Right atrium auricular region (tissue), 2 donors: Measurements from ENCODE around the gene DNAH10. TPM values are rescaled to one million over a fixed set of nuclear protein-coding genes. Genes with fewer than 3 reads are reported as not detected.

Source experiments
- DNase-seq: peaks from one replicate; pipeline ENCODE4 v3.0.0-alpha.2; 2019; ENCODE audit warnings: low spot score
- H3K27ac ChIP-seq, 2 donors: fragments of 200-600 bp; sonication (generic); 1 replicate in 1 of 2; 2 replicates in 1 of 2; pipeline ENCODE4 v1.5.1; 2016 to 2019
- H3K27me3 ChIP-seq, 2 donors: fragments of 200-600 bp; sonication (generic); one replicate each; pipeline versions ENCODE4 v1.5.1 to v1.6.0; 2017 to 2019
- H3K36me3 ChIP-seq: fragments of 200-600 bp; sonication (generic); one replicate; pipeline ENCODE4 v1.5.1; 2016
- H3K4me1 ChIP-seq, 2 donors: fragments of 200-600 bp; sonication (generic); one replicate each; pipeline versions ENCODE4 v1.5.1 to v1.6.0; 2017 to 2019
- H3K4me3 ChIP-seq, 2 donors: fragments of 200-600 bp; sonication (generic); 1 replicate in 1 of 2; 2 replicates in 1 of 2; pipeline ENCODE4 v1.5.1; 2017 to 2019; ENCODE audit warnings: mild to moderate bottlenecking in 1 of 2, moderate library complexity in 1 of 2
- H3K9me3 ChIP-seq, 2 donors: fragments of 200-600 bp; sonication (generic); one replicate each; pipeline ENCODE4 v1.5.1; 2019
- CTCF ChIP-seq, 2 donors: fragments of 200-600 bp; sonication (generic); IDR thresholded peaks; one replicate each; pipeline ENCODE4 v1.5.1; 2019; ENCODE audit warnings: antibody characterized with exemption in 2 of 2
- total RNA-seq, 2 donors: library from RNA; depleted of rRNA; stranded (reverse); fragments of >200 nt; gene quantifications; one replicate each; pipeline ENCODE4 v1.1.0, GENCODE V29; 2016

DNAH10 gene, protein sequence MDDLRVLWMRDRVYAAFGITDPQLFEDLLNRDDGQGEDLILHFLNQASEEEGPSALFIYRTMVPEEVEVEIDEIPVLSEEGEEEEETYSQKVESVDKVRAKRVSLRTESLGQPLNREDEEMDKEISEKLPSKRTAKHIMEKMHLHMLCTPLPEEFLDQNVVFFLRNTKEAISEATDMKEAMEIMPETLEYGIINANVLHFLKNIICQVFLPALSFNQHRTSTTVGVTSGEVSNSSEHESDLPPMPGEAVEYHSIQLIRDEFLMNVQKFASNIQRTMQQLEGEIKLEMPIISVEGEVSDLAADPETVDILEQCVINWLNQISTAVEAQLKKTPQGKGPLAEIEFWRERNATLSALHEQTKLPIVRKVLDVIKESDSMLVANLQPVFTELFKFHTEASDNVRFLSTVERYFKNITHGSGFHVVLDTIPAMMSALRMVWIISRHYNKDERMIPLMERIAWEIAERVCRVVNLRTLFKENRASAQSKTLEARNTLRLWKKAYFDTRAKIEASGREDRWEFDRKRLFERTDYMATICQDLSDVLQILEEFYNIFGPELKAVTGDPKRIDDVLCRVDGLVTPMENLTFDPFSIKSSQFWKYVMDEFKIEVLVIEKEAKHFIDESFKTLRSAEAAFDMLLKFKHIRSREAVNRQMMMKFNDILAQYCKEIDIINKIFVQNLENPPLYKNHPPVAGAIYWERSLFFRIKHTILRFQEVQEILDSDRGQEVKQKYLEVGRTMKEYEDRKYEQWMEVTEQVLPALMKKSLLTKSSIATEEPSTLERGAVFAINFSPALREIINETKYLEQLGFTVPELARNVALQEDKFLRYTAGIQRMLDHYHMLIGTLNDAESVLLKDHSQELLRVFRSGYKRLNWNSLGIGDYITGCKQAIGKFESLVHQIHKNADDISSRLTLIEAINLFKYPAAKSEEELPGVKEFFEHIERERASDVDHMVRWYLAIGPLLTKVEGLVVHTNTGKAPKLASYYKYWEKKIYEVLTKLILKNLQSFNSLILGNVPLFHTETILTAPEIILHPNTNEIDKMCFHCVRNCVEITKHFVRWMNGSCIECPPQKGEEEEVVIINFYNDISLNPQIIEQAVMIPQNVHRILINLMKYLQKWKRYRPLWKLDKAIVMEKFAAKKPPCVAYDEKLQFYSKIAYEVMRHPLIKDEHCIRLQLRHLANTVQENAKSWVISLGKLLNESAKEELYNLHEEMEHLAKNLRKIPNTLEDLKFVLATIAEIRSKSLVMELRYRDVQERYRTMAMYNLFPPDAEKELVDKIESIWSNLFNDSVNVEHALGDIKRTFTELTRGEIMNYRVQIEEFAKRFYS (N-terminal part only)
- under 1 TPM in 1 of 2 donors, not detected in 1; 0.11 TPM for total RNA-seq

- Histone ChIP-seq H3K9me3 (no peaks in the 10 kb centered on the region), H3K36me3 (peaks cover 24% of the 10 kb centered on the region), H3K27me3 (peaks cover 0 to 10% of the 10 kb centered on the region in 2 donors), H3K27ac (no peak within 1 kb of the TSS), H3K4me1 (peaks cover 0 to 10% of the 10 kb centered on the region in 2 donors), H3K4me3 (peak within 1 kb of the TSS in 1 of 2 donors; percentile 43)
- DNase-seq, result no peak
- peak in 1 of 2 donors; percentile 23 for TF ChIP-seq CTCF (IDR thresholded peaks at IDR 0.05)
Measured at GRCh38 chr12:123761841-123762714, at the start of gene DNAH10. Gene DNAH10 (plus strand): TSS chr12:123762301. CDS start chr12:123762337, 36 bp downstream.

GRCh38 chr12:123712780-123713319 lies 49.3 kb upstream of the DNAH10 start:
- TF ChIP-seq CTCF (IDR thresholded peaks at IDR 0.05), result no peak
- no peaks in the 10 kb centered on the region for H3K9me3 ChIP-seq
- H3K36me3 ChIP-seq, result no peaks in the 10 kb centered on the region
- DNase-seq, result no peak
- peak overlapping the region; percentile 42 to 61 for H3K27ac ChIP-seq
- peak overlapping the region; percentile 89 to 94 for H3K4me3 ChIP-seq
- peaks cover 0 to 28% of the 10 kb centered on the region in 2 donors for H3K4me1 ChIP-seq
- no peaks in the 10 kb centered on the region for H3K27me3 ChIP-seq

- DNase-seq, result no peak
- H3K27me3 ChIP-seq, result no peaks in the 10 kb centered on the region
- no peak for TF ChIP-seq CTCF (IDR thresholded peaks at IDR 0.05)
- H3K36me3 ChIP-seq, result no peaks in the 10 kb centered on the region
- no peaks in the 10 kb centered on the region for H3K9me3 ChIP-seq
- peak overlapping the region in 1 of 2 donors; percentile 94 for H3K4me3 ChIP-seq
- H3K27ac ChIP-seq, result no peak overlapping the region
- peaks cover 0 to 28% of the 10 kb centered on the region in 2 donors for H3K4me1 ChIP-seq
Measured at GRCh38 chr12:123713398-123713797, 48.7 kb upstream of the DNAH10 start.

- no peak for DNase-seq
- Histone ChIP-seq H3K4me1 (peaks cover 0 to 28% of the 10 kb centered on the region in 2 donors), H3K27ac (no peak overlapping the region), H3K9me3 (no peaks in the 10 kb centered on the region), H3K27me3 (no peaks in the 10 kb centered on the region), H3K4me3 (no peak overlapping the region), H3K36me3 (no peaks in the 10 kb centered on the region)
- TF ChIP-seq CTCF (IDR thresholded peaks at IDR 0.05), result no peak
Measured at GRCh38 chr12:123713823-123714585, 48.1 kb upstream of the DNAH10 start.
